Adrenal gland (tissue), 12 donors: ENCODE data around the gene TBKBP1. TPM values are rescaled to one million over a fixed set of nuclear protein-coding genes. Genes with fewer than 3 reads are reported as not detected.

Experiments
- DNase-seq, 7 donors: peaks; one replicate each; pipeline ENCODE4 v3.0.0-alpha.2; 2019 to 2020
- H3K27ac ChIP-seq, 5 donors: fragments of 200-600 bp; sonication (generic) in 4 of 5; 1 replicate in 3 of 5; 2 replicates in 2 of 5; pipeline versions ENCODE4 v1.5.1 to v1.8.0; 2016 to 2020; ENCODE audit warnings: mild to moderate bottlenecking in 1 of 5
- H3K27me3 ChIP-seq: fragments of 200-600 bp; 2 replicates; pipeline ENCODE4 v1.8.0; 2021
- H3K36me3 ChIP-seq, 2 donors: fragments of 200-600 bp; replicated peaks in 1 of 2; 1 replicate in 1 of 2; 2 replicates in 1 of 2; pipeline versions ENCODE4 v1.5.1 to v1.8.0; 2018 to 2022
- H3K4me1 ChIP-seq, 2 donors: fragments of 200-600 bp; replicated peaks in 1 of 2; 1 replicate in 1 of 2; 2 replicates in 1 of 2; pipeline versions ENCODE4 v1.5.1 to v1.8.0; 2018 to 2021
- H3K4me3 ChIP-seq, 4 donors: fragments of 200-600 bp; sonication (generic) in 3 of 4; one replicate each; pipeline ENCODE4 v1.5.1; 2016 to 2018
- H3K9me3 ChIP-seq, 3 donors: fragments of 200-600 bp; sonication (generic) in 1 of 3; replicated peaks in 1 of 3; 1 replicate in 2 of 3; 2 replicates in 1 of 3; pipeline versions ENCODE4 v1.5.1 to v1.8.0; 2016 to 2021
- POLR2A ChIP-seq, 2 donors: fragments of 450-650 bp; IDR thresholded peaks; one replicate each; pipeline ENCODE4 v1.6.1; 2017; ENCODE audit warnings: antibody characterized with exemption in 2 of 2, mild to moderate bottlenecking in 2 of 2, moderate library complexity in 1 of 2
- WGBS, 4 donors: extraction: QIAGEN DNeasy Blood & Tissue Kit in 2 of 4; methylation state at CpG; one replicate each; pipeline versions ENCODE4 v1.1.5 to v1.1.7; 2013 to 2017; 5-methylcytosine and 5-hydroxymethylcytosine counted together
- intact Hi-C, 2 donors: fragments of 100-400 bp; cut with DNase I; formaldehyde crosslinking; loops; one replicate each; pipeline versions ENCODE4 v1.14.1 to v1.15.0; 2022 to 2023
- polyA plus RNA-seq, 3 donors: library from polyadenylated mRNA; stranded (reverse); fragments of 200-250 nt in 2 of 3; fragments of 350-450 nt in 1 of 3; fragmentation: Illumina TruSeq in 1 of 3; extraction: RNeasy Lipid Tissue Mini Kit (QIAGEN cat#74804) in 1 of 3; gene quantifications; one replicate each; pipeline ENCODE4 v1.2.3, GENCODE V29; 2013 to 2014
- total RNA-seq, 9 donors: library from RNA; depleted of rRNA in 4 of 9; stranded (reverse); fragments of >200 nt in 4 of 9; fragments of 120-200 nt in 1 of 9; fragmentation: NEBNext Ultra II Directional in 1 of 9; extraction: Animal tissue kit (Norgen Biotek cat#: 25700) in 1 of 9; gene quantifications; one replicate each; pipeline versions ENCODE4 v1.1.0 to v1.2.4, GENCODE V29; 2013 to 2023
- TF ChIP-seq, protein P1 (sequence below), 6 experiments: fragments of 450-650 bp in 4 of 6; fragments of 200-600 bp in 2 of 6; sonication (generic) in 1 of 6; IDR thresholded peaks; 1 replicate in 5 of 6; 2 replicates in 1 of 6; pipeline versions ENCODE4 v1.5.1 to v1.8.0; 2016 to 2021; ENCODE audit warnings: antibody characterized with exemption in 6 of 6, mild to moderate bottlenecking in 2 of 6, moderate library complexity in 1 of 6
- donor health status: healthy with polysubstance abuse.
- donor health status: Bipolar disorder and iron deficiency.
- donor health status: DM: yes; HTN: yes; CAD: no.
- donor health status: DM: no; HTN: no; CAD: no.
- donor health status: DM: no; HTN: no; CAD: no.
- donor health status: DM: yes; HTN: yes; CAD: no.

TBKBP1 gene
- total and polyA plus RNA-seq, 12 donors, result 3.9 to 63.9 (median 11.5) TPM

DNA sequence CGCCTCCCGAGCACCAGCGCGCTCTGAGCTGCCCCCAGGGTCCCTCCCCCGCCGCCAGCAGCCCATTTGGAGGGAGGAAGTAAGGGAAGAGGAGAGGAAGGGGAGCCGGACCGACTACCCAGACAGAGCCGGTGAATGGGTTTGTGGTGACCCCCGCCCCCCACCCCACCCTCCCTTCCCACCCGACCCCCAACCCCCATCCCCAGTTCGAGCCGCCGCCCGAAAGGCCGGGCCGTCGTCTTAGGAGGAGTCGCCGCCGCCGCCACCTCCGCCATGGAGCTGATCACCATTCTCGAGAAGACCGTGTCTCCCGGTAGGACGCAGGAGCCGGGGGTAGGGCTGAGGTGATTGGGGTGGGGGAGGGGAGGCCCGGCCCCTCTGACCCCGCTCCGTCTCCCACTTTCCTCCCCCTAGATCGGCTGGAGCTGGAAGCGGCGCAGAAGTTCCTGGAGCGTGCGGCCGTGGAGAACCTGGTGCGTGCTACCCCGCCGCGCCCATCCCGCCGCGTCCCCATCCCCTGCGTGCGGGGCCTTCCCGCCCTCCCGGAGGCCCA, 43.9 kb upstream of the TBKBP1 start:
- DNase-seq, result peak in 1 of 7 donors; percentile 67
- H3K4me1 ChIP-seq, result peaks cover 17 to 54% of the 10 kb centered on the region in 2 donors
- WGBS, 4 donors, result 0 to 1% (median 0%) methylated on average over 4 to 44 of the region's 48 CpGs
- intact Hi-C loops, result no loop called here
- no peaks in the 10 kb centered on the region for H3K9me3 ChIP-seq
- TF ChIP-seq, protein P1, sequence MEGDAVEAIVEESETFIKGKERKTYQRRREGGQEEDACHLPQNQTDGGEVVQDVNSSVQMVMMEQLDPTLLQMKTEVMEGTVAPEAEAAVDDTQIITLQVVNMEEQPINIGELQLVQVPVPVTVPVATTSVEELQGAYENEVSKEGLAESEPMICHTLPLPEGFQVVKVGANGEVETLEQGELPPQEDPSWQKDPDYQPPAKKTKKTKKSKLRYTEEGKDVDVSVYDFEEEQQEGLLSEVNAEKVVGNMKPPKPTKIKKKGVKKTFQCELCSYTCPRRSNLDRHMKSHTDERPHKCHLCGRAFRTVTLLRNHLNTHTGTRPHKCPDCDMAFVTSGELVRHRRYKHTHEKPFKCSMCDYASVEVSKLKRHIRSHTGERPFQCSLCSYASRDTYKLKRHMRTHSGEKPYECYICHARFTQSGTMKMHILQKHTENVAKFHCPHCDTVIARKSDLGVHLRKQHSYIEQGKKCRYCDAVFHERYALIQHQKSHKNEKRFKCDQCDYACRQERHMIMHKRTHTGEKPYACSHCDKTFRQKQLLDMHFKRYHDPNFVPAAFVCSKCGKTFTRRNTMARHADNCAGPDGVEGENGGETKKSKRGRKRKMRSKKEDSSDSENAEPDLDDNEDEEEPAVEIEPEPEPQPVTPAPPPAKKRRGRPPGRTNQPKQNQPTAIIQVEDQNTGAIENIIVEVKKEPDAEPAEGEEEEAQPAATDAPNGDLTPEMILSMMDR (IDR thresholded peaks at IDR 0.05), result no peak
- peak; percentile 43 to 69 for TF ChIP-seq POLR2A (IDR thresholded peaks at IDR 0.05)
- peak overlapping the region in 4 of 5 donors; percentile 85 to 99 (median 86) for H3K27ac ChIP-seq
- peaks cover 0 to 37% of the 10 kb centered on the region in 2 donors for H3K36me3 ChIP-seq
- no peaks in the 10 kb centered on the region for H3K27me3 ChIP-seq
- H3K4me3 ChIP-seq, result peak overlapping the region; percentile 48 to 96 (median 72)

DNA sequence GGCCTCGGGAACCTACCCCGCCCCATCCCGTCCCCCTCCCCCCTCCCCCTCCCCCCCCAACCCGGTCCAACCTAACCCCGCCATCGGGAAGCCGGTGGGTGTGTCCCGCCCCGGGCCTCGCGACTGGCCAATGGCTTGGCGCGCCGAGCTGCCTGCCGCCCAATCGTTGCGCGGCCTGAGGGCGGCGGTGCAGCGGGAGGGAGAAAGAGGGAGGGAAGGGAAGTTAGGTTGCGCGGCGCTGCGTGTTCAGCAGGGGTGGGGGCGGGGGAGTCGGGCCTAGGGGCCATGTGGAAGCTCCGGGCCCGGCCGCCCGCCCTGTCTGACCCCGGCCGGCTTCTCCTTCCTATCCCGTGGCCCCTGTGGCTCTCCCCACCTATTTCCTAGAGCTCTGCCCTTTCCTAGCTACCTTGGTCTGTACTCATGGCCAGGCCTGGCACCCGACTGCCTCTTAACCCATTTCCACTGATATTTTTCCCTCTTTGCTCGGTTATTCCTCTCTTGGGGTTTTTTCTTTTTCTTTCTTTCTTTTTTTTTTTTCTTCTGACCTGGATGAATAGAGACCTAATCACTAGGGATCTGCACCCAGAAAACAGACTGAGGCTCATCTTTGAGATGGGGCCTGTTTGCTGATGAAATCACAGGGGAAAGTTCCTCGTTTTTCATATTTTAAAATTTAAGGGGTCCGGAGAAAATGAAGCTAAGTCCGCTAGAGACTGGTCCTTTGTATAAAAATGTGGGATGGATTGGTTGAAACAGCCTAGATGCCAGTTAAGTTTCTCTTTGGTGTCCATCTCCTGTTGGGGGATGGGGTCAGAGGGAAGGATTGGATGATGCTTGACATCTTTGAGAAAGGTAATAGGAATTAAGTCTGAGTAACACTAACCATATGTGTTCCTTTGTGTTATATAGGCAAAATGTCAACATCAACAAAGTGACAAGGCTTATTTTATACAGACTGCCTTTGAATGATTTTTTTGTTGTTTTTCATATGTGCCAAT, 43.1 kb upstream of the TBKBP1 start:
- WGBS, 4 donors, result 1 to 2% (median 2%) methylated on average over 8 to 38 of the region's 39 CpGs
- H3K9me3 ChIP-seq, result no peaks in the 10 kb centered on the region
- peaks cover 22 to 62% of the 10 kb centered on the region in 2 donors for H3K4me1 ChIP-seq
- intact Hi-C loops, result no loop called here
- peaks cover 0 to 44% of the 10 kb centered on the region in 2 donors for H3K36me3 ChIP-seq
- TF ChIP-seq, protein P1 (IDR thresholded peaks at IDR 0.05), result no peak
- TF ChIP-seq POLR2A (IDR thresholded peaks at IDR 0.05), result no peak
- peak overlapping the region; percentile 35 to 99 (median 85) for H3K27ac ChIP-seq
- H3K27me3 ChIP-seq, result no peaks in the 10 kb centered on the region
- peak; percentile 95 to 98 (median 97) for DNase-seq
- peak overlapping the region in 2 of 4 donors; percentile 84 to 96 for H3K4me3 ChIP-seq

DNA sequence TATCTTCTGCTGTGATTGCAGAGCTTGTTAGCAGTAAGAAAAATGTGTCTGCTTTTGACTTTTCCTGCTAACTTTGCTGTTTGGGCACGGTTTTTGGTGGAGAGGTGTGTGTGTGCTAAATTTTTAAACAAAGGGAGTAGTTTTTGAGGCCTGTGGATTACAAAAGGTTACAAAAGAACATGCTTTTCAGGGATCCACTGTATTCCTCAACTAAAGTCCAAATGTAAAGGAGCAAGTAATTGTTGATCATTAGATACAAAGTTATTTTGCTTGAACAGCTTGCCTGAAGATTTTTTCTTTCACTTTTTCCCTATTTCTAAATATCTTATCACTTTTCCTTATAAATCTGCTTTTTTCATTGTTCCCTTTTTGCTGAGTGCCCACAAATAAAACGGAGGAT, 42.3 kb upstream of the TBKBP1 start:
- no peak overlapping the region for H3K27ac ChIP-seq
- no peak for TF ChIP-seq POLR2A (IDR thresholded peaks at IDR 0.05)
- TF ChIP-seq, protein P1 (IDR thresholded peaks at IDR 0.05), result no peak
- H3K4me1 ChIP-seq, result peaks cover 22 to 66% of the 10 kb centered on the region in 2 donors
- DNase-seq, result no peak
- H3K9me3 ChIP-seq, result no peaks in the 10 kb centered on the region
- H3K27me3 ChIP-seq, result no peaks in the 10 kb centered on the region
- WGBS, 4 donors, result 45 to 60% (median 53%) methylated on average over 2 of the region's 2 CpGs
- H3K36me3 ChIP-seq, result peaks cover 0 to 53% of the 10 kb centered on the region in 2 donors
- H3K4me3 ChIP-seq, result no peak overlapping the region
- intact Hi-C loops, result no loop called here

DNA sequence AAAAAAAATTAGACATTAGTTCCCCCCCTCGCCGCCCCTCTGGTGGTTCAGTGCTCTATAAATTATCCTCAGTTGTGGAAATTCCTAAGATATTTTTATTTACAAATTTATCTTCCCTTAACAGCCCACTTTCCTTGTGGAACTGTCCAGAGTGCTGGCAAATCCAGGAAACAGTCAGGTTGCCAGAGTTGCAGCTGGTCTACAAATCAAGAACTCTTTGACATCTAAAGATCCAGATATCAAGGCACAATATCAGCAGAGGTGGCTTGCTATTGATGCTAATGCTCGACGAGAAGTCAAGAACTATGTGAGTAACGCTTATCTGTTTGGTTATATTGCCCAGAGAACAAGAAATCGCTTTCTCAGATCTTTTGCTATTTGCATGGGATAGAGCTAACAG, 41.4 kb upstream of the TBKBP1 start:
- 80 to 92% (median 86%) methylated on average over 6 of the region's 6 CpGs for WGBS, 4 donors
- Histone ChIP-seq H3K27ac (no peak overlapping the region), H3K36me3 (peaks cover 0 to 62% of the 10 kb centered on the region in 2 donors), H3K9me3 (no peaks in the 10 kb centered on the region), H3K27me3 (no peaks in the 10 kb centered on the region), H3K4me1 (peaks cover 22 to 66% of the 10 kb centered on the region in 2 donors), H3K4me3 (no peak overlapping the region)
- DNase-seq, result no peak
- TF ChIP-seq, protein P1 (IDR thresholded peaks at IDR 0.05), result no peak
- TF ChIP-seq POLR2A (IDR thresholded peaks at IDR 0.05), result no peak
- intact Hi-C loops, result no loop called here
